Measurements from ENCODE around the gene PLEKHM1.
"Not testable (repeated sequence)": the region's sequence is repeated elsewhere in the genome, so short reads cannot be mapped to it uniquely, and the experiment has no call there.

Gene PLEKHM1

GRCh38 chr17:45461524-45462327 lies 28.8 kb downstream of the PLEKHM1 start:
- DNase-seq = not testable (repeated sequence)

- not testable (repeated sequence) for DNase-seq
Measured at GRCh38 chr17:45460422-45460821, 30.1 kb downstream of the PLEKHM1 start.

GRCh38 chr17:45454341-45454740 lies 36.2 kb downstream of the PLEKHM1 start:
- DNase-seq = not testable (repeated sequence)

GRCh38 chr17:45453731-45454130 lies 36.8 kb downstream of the PLEKHM1 start:
- DNase-seq = not testable (repeated sequence)

- not testable (repeated sequence) for DNase-seq
Measured at GRCh38 chr17:45453225-45453534, 37.3 kb downstream of the PLEKHM1 start.

GRCh38 chr17:45452329-45453224 lies 37.9 kb downstream of the PLEKHM1 start:
- not testable (repeated sequence) for DNase-seq

GRCh38 chr17:45451660-45452059 lies 38.9 kb downstream of the PLEKHM1 start:
- DNase-seq = not testable (repeated sequence)

- no peak for DNase-seq
Measured at GRCh38 chr17:45451131-45451530, 39.4 kb downstream of the PLEKHM1 start.

GRCh38 chr17:45449708-45450329 lies 40.7 kb downstream of the PLEKHM1 start:
- DNase-seq = not testable (repeated sequence)

GRCh38 chr17:45449260-45449659 lies 41.3 kb downstream of the PLEKHM1 start:
- not testable (repeated sequence) for DNase-seq

GRCh38 chr17:45448483-45448882 lies 42.0 kb downstream of the PLEKHM1 start:
- not testable (repeated sequence) for DNase-seq

- not testable (repeated sequence) for DNase-seq
Measured at GRCh38 chr17:45448066-45448465, 42.5 kb downstream of the PLEKHM1 start.

GRCh38 chr17:45447650-45448049 lies 42.9 kb downstream of the PLEKHM1 start:
- DNase-seq = not testable (repeated sequence)

GRCh38 chr17:45446872-45447625 lies 43.5 kb downstream of the PLEKHM1 start:
- not testable (repeated sequence) for DNase-seq

GRCh38 chr17:45445901-45446743 lies 44.4 kb downstream of the PLEKHM1 start:
- not testable (repeated sequence) for DNase-seq

GRCh38 chr17:45444856-45445820 lies 45.4 kb downstream of the PLEKHM1 start:
- not testable (repeated sequence) for DNase-seq

GRCh38 chr17:45444301-45444700 lies 46.2 kb downstream of the PLEKHM1 start:
- not testable (repeated sequence) for DNase-seq

- not testable (repeated sequence) for DNase-seq
Measured at GRCh38 chr17:45443371-45444260, 46.9 kb downstream of the PLEKHM1 start.

Measured in activated CD8-positive, alpha-beta memory T cell treated with anti-CD3 and anti-CD28 coated beads, Interleukin-2, amount 50 U/mL, for 48 hours (primary cell).